PC-3 (cell line): ENCODE results near the gene NKAIN2. TPM values are rescaled to one million over a fixed set of nuclear protein-coding genes. Genes with fewer than 3 reads are reported as not detected.

Experiments
- ATAC-seq: fragments of 200-7000 bp; cut with Tn5 transposase; 2 replicates; pipeline ENCODE4 v1.9.1; 2020; ENCODE audit warnings: mild to moderate bottlenecking, moderate library complexity
- BruUV-seq: library from RNA; stranded (reverse); fragments of 400-500 nt; replicated peaks from 2 replicates; lab custom pipeline; 2021; lab: Mats Ljungman, UMichigan
- CTCF ChIA-PET: fragments of 300-600 bp; sonication (Branson Sonifier 250); formaldehyde crosslinking; loops from one replicate; lab custom pipeline; 2022; ENCODE audit warnings: antibody characterized with exemption; lab: Charles Lee
- POLR2A ChIA-PET: fragments of 300-600 bp; sonication (Branson Sonifier 250); formaldehyde crosslinking; loops from one replicate; lab custom pipeline; 2022; ENCODE audit warnings: antibody characterized with exemption; ENCODE audit not compliant: unreplicated experiment; lab: Charles Lee
- DNase-seq: peaks from one replicate; pipeline ENCODE4 v3.0.0-alpha.2; 2015
- H2AFZ ChIP-seq: fragments of 300-600 bp; sonication (generic); 2 replicates; pipeline ENCODE4 v1.6.0; 2016; ENCODE audit warnings: antibody characterized with exemption, low read length
- H3F3A ChIP-seq: fragments of 300-600 bp; sonication (generic); one replicate; pipeline ENCODE4 v1.6.0; 2017; ENCODE audit warnings: antibody characterized with exemption, low read length, control low read depth, mild to moderate bottlenecking; ENCODE audit not compliant: unreplicated experiment
- H3K27ac ChIP-seq: fragments of 300-600 bp; sonication (generic); 2 replicates; pipeline ENCODE4 v1.5.1; 2016; ENCODE audit warnings: mild to moderate bottlenecking, low read length
- H3K27me3 ChIP-seq: fragments of 300-600 bp; sonication (generic); 2 replicates; pipeline ENCODE4 v1.6.1; 2016; ENCODE audit warnings: low read length, mixed read lengths
- H3K36me3 ChIP-seq: fragments of 300-600 bp; sonication (generic); 2 replicates; pipeline ENCODE4 v1.6.1; 2016; ENCODE audit warnings: low read depth, mixed run types, low read length, mixed read lengths
- H3K4me1 ChIP-seq: fragments of 300-600 bp; sonication (generic); 2 replicates; pipeline ENCODE4 v1.5.1; 2016; ENCODE audit warnings: low read length; ENCODE audit not compliant: insufficient read depth
- H3K4me2 ChIP-seq: fragments of 300-600 bp; sonication (generic); 2 replicates; pipeline ENCODE4 v1.6.0; 2016; ENCODE audit warnings: low read length
- H3K4me3 ChIP-seq: fragments of 300-600 bp; sonication (generic); 2 replicates; pipeline ENCODE4 v1.5.1; 2016; ENCODE audit warnings: mild to moderate bottlenecking, low read length, mixed read lengths
- H3K79me2 ChIP-seq: fragments of 300-600 bp; sonication (generic); 2 replicates; pipeline ENCODE4 v1.6.1; 2017; ENCODE audit warnings: low read length, mixed read lengths
- H3K9ac ChIP-seq: fragments of 300-600 bp; sonication (generic); 2 replicates; pipeline ENCODE4 v1.6.0; 2016; ENCODE audit warnings: mild to moderate bottlenecking, low read length
- H3K9me2 ChIP-seq: fragments of 300-600 bp; sonication (generic); replicated peaks from 2 replicates; pipeline ENCODE4 v1.6.1; 2016; ENCODE audit warnings: mixed run types, low read length, mixed read lengths
- H3K9me3 ChIP-seq: fragments of 300-600 bp; sonication (generic); 2 replicates; pipeline ENCODE4 v1.6.1; 2016; ENCODE audit warnings: low read length, mixed read lengths
- H4K20me1 ChIP-seq: fragments of 300-600 bp; sonication (generic); 2 replicates; pipeline ENCODE4 v1.6.1; 2016; ENCODE audit warnings: low read length, mixed read lengths
- EZH2 ChIP-seq: fragments of 300-600 bp; sonication (generic); IDR thresholded peaks from one replicate; pipeline ENCODE4 v1.6.1; 2017; ENCODE audit warnings: antibody characterized with exemption, mild to moderate bottlenecking, low read length; ENCODE audit not compliant: unreplicated experiment
- EZH2phosphoT487 ChIP-seq: fragments of 300-600 bp; sonication (generic); IDR thresholded peaks from 2 replicates; pipeline ENCODE4 v1.6.1; 2018; ENCODE audit warnings: mild to moderate bottlenecking, antibody characterized with exemption, low read length, borderline replicate concordance
- intact Hi-C: fragments of 100-400 bp; cut with micrococcal nuclease; formaldehyde crosslinking; loops from 2 replicates; pipeline ENCODE4 v1.9.0; 2023
- total RNA-seq: library from RNA; depleted of rRNA; stranded (reverse); fragments of >200 nt; gene quantifications from 2 replicates; pipeline ENCODE4 v1.2.3, GENCODE V29; 2014
- TF ChIP-seq, protein P1 (sequence below): fragments of 300-600 bp; sonication (generic); conservative IDR thresholded peaks from 2 replicates; pipeline ENCODE4 v1.5.1; 2017; ENCODE audit warnings: antibody characterized with exemption, low read depth, mild to moderate bottlenecking, low read length

The NKAIN2 gene
- total RNA-seq, 1 experiment from 2014 or later = not detected

DNA sequence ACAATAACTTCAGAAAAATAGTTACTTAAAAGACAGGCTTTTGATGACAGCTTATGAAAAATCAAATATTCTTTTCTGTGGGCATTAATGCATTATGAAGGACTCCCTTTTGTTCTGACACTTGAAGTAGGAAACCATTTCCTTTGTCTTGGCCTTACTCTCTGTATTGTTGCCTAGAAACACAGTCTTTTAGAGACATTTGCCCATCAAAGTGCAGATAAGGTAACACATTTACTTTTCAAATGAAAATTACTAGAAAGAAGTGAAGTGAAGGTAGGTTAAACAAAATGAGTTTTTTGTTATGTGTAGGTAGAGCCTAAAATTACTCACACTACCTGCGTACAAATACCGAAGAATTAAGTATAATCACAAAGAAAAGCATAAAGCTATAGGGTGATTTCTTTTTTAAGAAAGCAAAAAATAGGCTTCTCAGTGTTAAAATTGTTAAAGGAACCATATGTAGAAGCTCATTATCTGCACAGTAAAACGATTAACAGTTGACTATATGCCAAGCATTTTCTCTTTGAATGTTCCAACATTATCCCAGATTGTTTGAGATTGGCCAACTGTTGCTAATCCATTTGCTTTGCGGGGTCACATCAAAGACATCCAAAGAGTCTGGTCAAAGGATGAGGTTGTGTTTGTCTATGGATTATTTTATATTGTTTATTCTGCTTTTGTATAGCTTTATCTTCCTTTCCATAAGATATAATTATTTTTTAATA, 616.6 kb downstream of the NKAIN2 start:
- Histone ChIP-seq H3K9me3 (no peaks in the 10 kb centered on the region), H3K79me2 (no peaks in the 10 kb centered on the region), H3K9me2 (no peaks in the 10 kb centered on the region), H2AFZ (no peak overlapping the region), H3K4me3 (no peak overlapping the region), H3K27me3 (no peaks in the 10 kb centered on the region), H3K27ac (no peak overlapping the region), H3K9ac (no peak overlapping the region), H3K4me1 (no peaks in the 10 kb centered on the region), H3K36me3 (no peaks in the 10 kb centered on the region), H3F3A (no peaks in the 10 kb centered on the region), H4K20me1 (no peaks in the 10 kb centered on the region), H3K4me2 (no peak overlapping the region)
- no peak for ATAC-seq
- TF ChIP-seq EZH2phosphoT487 (no peak), EZH2 (no peak)
- TF ChIP-seq, protein P1, sequence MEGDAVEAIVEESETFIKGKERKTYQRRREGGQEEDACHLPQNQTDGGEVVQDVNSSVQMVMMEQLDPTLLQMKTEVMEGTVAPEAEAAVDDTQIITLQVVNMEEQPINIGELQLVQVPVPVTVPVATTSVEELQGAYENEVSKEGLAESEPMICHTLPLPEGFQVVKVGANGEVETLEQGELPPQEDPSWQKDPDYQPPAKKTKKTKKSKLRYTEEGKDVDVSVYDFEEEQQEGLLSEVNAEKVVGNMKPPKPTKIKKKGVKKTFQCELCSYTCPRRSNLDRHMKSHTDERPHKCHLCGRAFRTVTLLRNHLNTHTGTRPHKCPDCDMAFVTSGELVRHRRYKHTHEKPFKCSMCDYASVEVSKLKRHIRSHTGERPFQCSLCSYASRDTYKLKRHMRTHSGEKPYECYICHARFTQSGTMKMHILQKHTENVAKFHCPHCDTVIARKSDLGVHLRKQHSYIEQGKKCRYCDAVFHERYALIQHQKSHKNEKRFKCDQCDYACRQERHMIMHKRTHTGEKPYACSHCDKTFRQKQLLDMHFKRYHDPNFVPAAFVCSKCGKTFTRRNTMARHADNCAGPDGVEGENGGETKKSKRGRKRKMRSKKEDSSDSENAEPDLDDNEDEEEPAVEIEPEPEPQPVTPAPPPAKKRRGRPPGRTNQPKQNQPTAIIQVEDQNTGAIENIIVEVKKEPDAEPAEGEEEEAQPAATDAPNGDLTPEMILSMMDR = no peak
- POLR2A ChIA-PET = no interaction called here
- intact Hi-C loops = no loop called here
- CTCF ChIA-PET = no interaction called here
- no peak for DNase-seq
- no TSS peak for BruUV-seq

DNA sequence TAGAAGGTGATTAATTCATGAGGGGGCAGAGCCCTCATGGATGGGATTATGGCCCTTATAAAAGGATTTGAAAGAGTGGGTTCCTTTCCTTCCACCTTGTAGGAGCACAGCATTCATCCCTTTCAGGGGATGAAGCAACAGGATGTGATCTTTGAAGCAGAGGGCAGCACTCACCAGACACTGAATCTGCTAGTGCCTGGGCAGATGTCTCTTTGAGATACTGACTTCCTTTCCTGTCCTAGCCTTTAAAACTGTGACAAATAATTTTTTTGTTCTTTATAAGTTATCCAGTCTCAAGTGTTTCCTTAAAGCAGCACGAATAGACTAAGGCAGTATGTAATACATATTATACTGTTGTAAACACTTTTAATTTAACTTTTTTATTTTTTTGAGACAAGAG, 620.0 kb downstream of the NKAIN2 start:
- no TSS peak for BruUV-seq
- intact Hi-C loops = no loop called here
- Histone ChIP-seq H4K20me1 (no peaks in the 10 kb centered on the region), H3K4me3 (no peak overlapping the region), H3K79me2 (no peaks in the 10 kb centered on the region), H3K4me2 (no peak overlapping the region), H3K27ac (no peak overlapping the region), H3K9me2 (no peaks in the 10 kb centered on the region), H3F3A (no peaks in the 10 kb centered on the region), H2AFZ (no peak overlapping the region), H3K27me3 (no peaks in the 10 kb centered on the region), H3K9me3 (no peaks in the 10 kb centered on the region), H3K36me3 (no peaks in the 10 kb centered on the region), H3K4me1 (no peaks in the 10 kb centered on the region), H3K9ac (no peak overlapping the region)
- CTCF ChIA-PET = no interaction called here
- DNase-seq (no peak), ATAC-seq (no peak)
- POLR2A ChIA-PET = no interaction called here
- TF ChIP-seq EZH2 (no peak), EZH2phosphoT487 (no peak)
- TF ChIP-seq, protein P1 = no peak

DNA sequence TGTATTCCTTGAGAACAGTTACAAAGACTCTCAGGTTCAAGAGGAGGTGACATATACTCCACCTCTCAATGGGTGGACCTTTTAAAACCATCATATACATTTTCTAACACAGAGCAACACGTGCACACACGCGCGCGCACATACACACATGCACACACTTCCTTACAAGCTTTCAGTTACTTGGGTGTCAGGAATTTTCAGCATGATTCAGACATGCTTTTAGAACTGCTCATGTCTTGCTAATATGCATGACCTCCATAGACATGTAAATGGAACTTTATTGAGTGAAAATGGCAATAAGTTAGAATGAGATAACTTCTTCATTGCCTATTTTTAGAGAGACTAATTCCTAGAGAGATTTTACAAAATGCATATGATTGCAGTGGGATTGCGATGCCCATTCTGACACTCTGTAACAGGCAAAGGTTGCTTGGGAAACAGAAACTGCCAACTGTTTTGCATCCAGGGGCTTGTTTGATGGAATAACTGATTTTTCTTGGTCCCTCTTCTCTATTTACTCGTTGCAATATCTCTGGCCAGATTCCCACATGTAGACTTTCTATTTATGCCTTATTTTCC, 627.2 kb downstream of the NKAIN2 start:
- ChIA-PET POLR2A (no interaction called here), CTCF (no interaction called here)
- H3K9ac ChIP-seq = no peak overlapping the region
- H3K9me2 ChIP-seq = no peaks in the 10 kb centered on the region
- BruUV-seq = no TSS peak
- H3K4me2 ChIP-seq = no peak overlapping the region
- no peaks in the 10 kb centered on the region for H3K79me2 ChIP-seq
- no peak overlapping the region for H3K27ac ChIP-seq
- intact Hi-C loops = no loop called here
- no peak overlapping the region for H2AFZ ChIP-seq
- no peak overlapping the region for H3K4me3 ChIP-seq
- H3F3A ChIP-seq = no peaks in the 10 kb centered on the region
- no peaks in the 10 kb centered on the region for H4K20me1 ChIP-seq
- H3K4me1 ChIP-seq = no peaks in the 10 kb centered on the region
- DNase-seq (no peak), ATAC-seq (no peak)
- no peak for TF ChIP-seq EZH2phosphoT487
- no peak for TF ChIP-seq EZH2
- TF ChIP-seq, protein P1 = no peak
- no peaks in the 10 kb centered on the region for H3K27me3 ChIP-seq
- H3K36me3 ChIP-seq = no peaks in the 10 kb centered on the region
- no peaks in the 10 kb centered on the region for H3K9me3 ChIP-seq
